ENCODE measurements around the gene SEC22B. TPM values are rescaled to one million over a fixed set of nuclear protein-coding genes. Genes with fewer than 3 reads are reported as not detected.
"Not testable (repeated sequence)": the region's sequence is repeated elsewhere in the genome, so short reads cannot be mapped to it uniquely, and the experiment has no call there.

Gene SEC22B
- polyA plus RNA-seq, 2 of the 4 experiments (the other 2 are of a cell fraction) = 11.2 to 17.7 TPM

GRCh38 chr1:120164761-120165160 is 11.6 kb downstream of the SEC22B start:
- ATAC-seq; H3K9me3 ChIP-seq; H3K27ac ChIP-seq; CTCF ChIA-PET; DNase-seq (ENCODE audit: low read depth in 1 of 2, low spot score in 1 of 2); H3K4me2 ChIP-seq; POLR2A ChIA-PET; H3K4me1 ChIP-seq; H3K4me3 ChIP-seq; FAIRE-seq: not testable (repeated sequence)
- 80% methylated on average over 1 of the region's 1 CpG for WGBS (ENCODE audit: missing lambda C conversion rate)

GRCh38 chr1:120162015-120162414 is 14.3 kb downstream of the SEC22B start:
- WGBS (ENCODE audit: missing lambda C conversion rate) = 83% methylated on average over 1 of the region's 2 CpGs
- CTCF ChIA-PET; DNase-seq (ENCODE audit: low read depth in 1 of 2, low spot score in 1 of 2); H3K9me3 ChIP-seq; H3K4me1 ChIP-seq; H3K27ac ChIP-seq; H3K4me3 ChIP-seq; FAIRE-seq; ATAC-seq; H3K4me2 ChIP-seq; POLR2A ChIA-PET: not testable (repeated sequence)

GRCh38 chr1:120158495-120158894 is 17.8 kb downstream of the SEC22B start:
- H3K4me1 ChIP-seq; DNase-seq (ENCODE audit: low read depth in 1 of 2, low spot score in 1 of 2); H3K27ac ChIP-seq; H3K4me2 ChIP-seq; CTCF ChIA-PET; H3K9me3 ChIP-seq; FAIRE-seq; POLR2A ChIA-PET; ATAC-seq; H3K4me3 ChIP-seq: not testable (repeated sequence)
- no CpG with 5 or more reads among the region's 1 CpG for WGBS (ENCODE audit: missing lambda C conversion rate)

GRCh38 chr1:120158086-120158485 is 18.2 kb downstream of the SEC22B start:
- FAIRE-seq; POLR2A ChIA-PET; H3K4me3 ChIP-seq; H3K9me3 ChIP-seq; H3K27ac ChIP-seq; H3K4me1 ChIP-seq; CTCF ChIA-PET; H3K4me2 ChIP-seq; DNase-seq (ENCODE audit: low read depth in 1 of 2, low spot score in 1 of 2): not testable (repeated sequence)
- WGBS (ENCODE audit: missing lambda C conversion rate) = no CpG with 5 or more reads among the region's 4 CpGs
- 0 out of 6 replicates have a peak, but pooled peaks of 1 of the 2 experiments have one; percentile 30 for ATAC-seq

GRCh38 chr1:120150138-120150822 is 26.0 kb downstream of the SEC22B start:
- H3K4me1 ChIP-seq; POLR2A ChIA-PET; H3K4me2 ChIP-seq; H3K4me3 ChIP-seq; CTCF ChIA-PET; DNase-seq (ENCODE audit: low read depth in 1 of 2, low spot score in 1 of 2); ATAC-seq; FAIRE-seq; H3K27ac ChIP-seq; H3K9me3 ChIP-seq: not testable (repeated sequence)
- no CpG with 5 or more reads among the region's 3 CpGs for WGBS (ENCODE audit: missing lambda C conversion rate)

- DNase-seq (ENCODE audit: low read depth in 1 of 2, low spot score in 1 of 2); ATAC-seq; H3K4me3 ChIP-seq; H3K4me1 ChIP-seq; FAIRE-seq; CTCF ChIA-PET; POLR2A ChIA-PET; H3K9me3 ChIP-seq; H3K27ac ChIP-seq; H3K4me2 ChIP-seq: not testable (repeated sequence)
Observed at GRCh38 chr1:120149420-120150059, 26.8 kb downstream of the SEC22B start.

GRCh38 chr1:120145806-120146205 is 30.5 kb downstream of the SEC22B start:
- no CpG with 5 or more reads among the region's 1 CpG for WGBS (ENCODE audit: missing lambda C conversion rate)
- ATAC-seq; H3K4me1 ChIP-seq; H3K9me3 ChIP-seq; FAIRE-seq; DNase-seq (ENCODE audit: low read depth in 1 of 2, low spot score in 1 of 2); H3K27ac ChIP-seq; CTCF ChIA-PET; H3K4me3 ChIP-seq; H3K4me2 ChIP-seq; POLR2A ChIA-PET: not testable (repeated sequence)
- TF ChIP-seq SMC3 (IDR thresholded peaks at IDR 0.05) (0 out of 3 replicates have a peak, but pooled peaks have one; percentile 27), CTCF (IDR thresholded peaks at IDR 0.05) (peak; percentile 21; the same call in 2 of the 3 replicates), RAD21 (conservative IDR thresholded peaks at IDR 0.05 in 1 of 2, IDR thresholded peaks at IDR 0.05 in 1 of 2) (peak; percentile 31; a peak in 2 of 5 replicates)

- H3K4me3 ChIP-seq; H3K9me3 ChIP-seq; DNase-seq (ENCODE audit: low read depth in 1 of 2, low spot score in 1 of 2); FAIRE-seq; POLR2A ChIA-PET; H3K4me1 ChIP-seq; CTCF ChIA-PET; H3K27ac ChIP-seq; H3K4me2 ChIP-seq: not testable (repeated sequence)
- whole genome bisulfite sequencing (ENCODE audit: missing lambda C conversion rate) = no CpG with 5 or more reads among the region's 1 CpG
- peak; percentile 32 to 39; a peak in 1 of 6 replicates for ATAC-seq
Observed at GRCh38 chr1:120144626-120145025, 31.7 kb downstream of the SEC22B start.

GRCh38 chr1:120144169-120144568 is 32.2 kb downstream of the SEC22B start:
- ATAC-seq; H3K9me3 ChIP-seq; DNase-seq (ENCODE audit: low read depth in 1 of 2, low spot score in 1 of 2); H3K4me1 ChIP-seq; H3K4me2 ChIP-seq; H3K4me3 ChIP-seq; CTCF ChIA-PET; FAIRE-seq; POLR2A ChIA-PET; H3K27ac ChIP-seq: not testable (repeated sequence)
- 83% methylated on average over 2 of the region's 2 CpGs for WGBS (ENCODE audit: missing lambda C conversion rate)

GRCh38 chr1:120143334-120143733 is 33.0 kb downstream of the SEC22B start:
- H3K4me2 ChIP-seq; H3K9me3 ChIP-seq; H3K4me3 ChIP-seq; H3K4me1 ChIP-seq; DNase-seq (ENCODE audit: low read depth in 1 of 2, low spot score in 1 of 2); ATAC-seq; H3K27ac ChIP-seq; FAIRE-seq; CTCF ChIA-PET; POLR2A ChIA-PET: not testable (repeated sequence)
- WGBS (ENCODE audit: missing lambda C conversion rate) = 86% methylated on average over 3 of the region's 3 CpGs

All from A549 (cell line).